ENCODE data around the gene ARL15. TPM values are rescaled to one million over a fixed set of nuclear protein-coding genes. Genes with fewer than 3 reads are reported as not detected.

Gene ARL15
- total RNA-seq, 1 donor, result 22.0 TPM

DNA sequence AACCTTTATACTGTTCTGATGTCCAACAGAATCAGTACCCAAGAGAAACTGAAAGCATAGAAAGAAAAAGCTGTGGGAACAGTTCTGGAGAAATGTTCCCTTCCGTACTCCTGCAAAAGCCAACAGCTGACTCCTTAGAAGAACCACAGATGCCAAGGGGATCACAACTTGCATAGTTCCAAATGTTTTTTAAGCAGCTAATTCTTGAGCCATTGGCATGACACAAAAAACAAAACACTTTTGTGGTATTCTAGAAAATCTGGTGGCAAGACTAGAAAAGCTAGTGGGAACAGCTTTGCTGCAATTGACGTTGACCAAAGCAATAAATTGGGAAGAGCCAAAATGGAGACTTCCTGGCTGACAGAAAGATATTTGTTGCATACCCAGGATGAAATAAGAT is 189.9 kb downstream of the ARL15 start:
- no peak overlapping the region for H3K4me3 ChIP-seq (ENCODE audit: low read depth, low read length)
- DNase-seq (ENCODE audit: low read depth), result no peak
- TF ChIP-seq, protein P1, sequence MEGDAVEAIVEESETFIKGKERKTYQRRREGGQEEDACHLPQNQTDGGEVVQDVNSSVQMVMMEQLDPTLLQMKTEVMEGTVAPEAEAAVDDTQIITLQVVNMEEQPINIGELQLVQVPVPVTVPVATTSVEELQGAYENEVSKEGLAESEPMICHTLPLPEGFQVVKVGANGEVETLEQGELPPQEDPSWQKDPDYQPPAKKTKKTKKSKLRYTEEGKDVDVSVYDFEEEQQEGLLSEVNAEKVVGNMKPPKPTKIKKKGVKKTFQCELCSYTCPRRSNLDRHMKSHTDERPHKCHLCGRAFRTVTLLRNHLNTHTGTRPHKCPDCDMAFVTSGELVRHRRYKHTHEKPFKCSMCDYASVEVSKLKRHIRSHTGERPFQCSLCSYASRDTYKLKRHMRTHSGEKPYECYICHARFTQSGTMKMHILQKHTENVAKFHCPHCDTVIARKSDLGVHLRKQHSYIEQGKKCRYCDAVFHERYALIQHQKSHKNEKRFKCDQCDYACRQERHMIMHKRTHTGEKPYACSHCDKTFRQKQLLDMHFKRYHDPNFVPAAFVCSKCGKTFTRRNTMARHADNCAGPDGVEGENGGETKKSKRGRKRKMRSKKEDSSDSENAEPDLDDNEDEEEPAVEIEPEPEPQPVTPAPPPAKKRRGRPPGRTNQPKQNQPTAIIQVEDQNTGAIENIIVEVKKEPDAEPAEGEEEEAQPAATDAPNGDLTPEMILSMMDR (IDR thresholded peaks at IDR 0.05; ENCODE audit: insufficient read depth, low read length), result no peak

DNA sequence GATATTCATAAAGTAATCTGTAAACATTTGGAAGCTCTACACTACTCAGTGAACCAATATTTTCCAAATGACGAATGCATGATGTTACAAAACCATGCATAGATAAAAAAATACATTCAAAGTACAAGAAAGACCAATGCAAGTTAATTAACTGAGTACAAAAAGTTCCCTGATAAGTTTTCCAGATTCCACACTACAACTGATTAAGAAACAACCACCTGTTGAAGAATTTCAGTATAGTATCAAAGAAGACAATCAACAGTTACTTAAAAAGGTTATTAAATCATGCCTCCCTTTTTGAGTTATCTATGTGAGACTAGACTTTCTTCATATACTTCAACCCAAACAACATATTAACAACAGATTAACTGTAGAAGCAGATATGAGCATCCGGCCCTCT is 192.4 kb downstream of the ARL15 start:
- no peak for DNase-seq (ENCODE audit: low read depth)
- TF ChIP-seq, protein P1 (IDR thresholded peaks at IDR 0.05; ENCODE audit: insufficient read depth, low read length), result no peak
- H3K4me3 ChIP-seq (ENCODE audit: low read depth, low read length), result no peak overlapping the region

DNA sequence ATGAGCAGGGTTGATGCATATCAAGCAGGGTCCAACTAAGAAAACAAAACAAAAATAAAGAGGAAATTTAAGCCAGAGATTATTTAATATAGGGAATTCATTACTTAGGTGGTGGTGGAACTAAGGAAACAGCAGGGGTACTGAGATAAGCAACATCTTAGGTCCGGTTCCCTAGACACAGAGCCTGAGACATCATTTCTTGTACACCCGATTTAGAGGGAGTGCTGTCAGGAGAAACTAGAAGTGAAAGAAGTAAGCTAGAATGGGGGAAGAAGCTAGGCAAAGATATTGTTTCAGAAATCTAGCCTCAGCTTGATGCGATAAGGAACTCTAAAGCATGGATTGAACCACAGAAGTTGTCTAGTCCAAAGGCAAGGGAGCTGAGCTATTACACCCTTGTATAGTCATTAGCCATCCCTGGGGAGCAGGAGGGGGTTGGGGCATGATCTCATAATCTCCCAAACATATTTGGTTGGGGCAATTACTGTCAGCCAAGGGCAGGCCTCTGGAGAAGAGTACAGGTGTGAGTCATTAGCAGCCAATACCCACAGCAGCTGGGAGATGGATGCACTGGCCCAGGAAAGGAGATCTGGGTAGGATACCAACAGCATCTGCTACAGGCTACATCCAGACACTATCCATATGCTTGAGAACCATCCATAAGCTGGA is 194.5 kb downstream of the ARL15 start:
- no peak for DNase-seq (ENCODE audit: low read depth)
- no peak overlapping the region for H3K4me3 ChIP-seq (ENCODE audit: low read depth, low read length)
- TF ChIP-seq, protein P1 (IDR thresholded peaks at IDR 0.05; ENCODE audit: insufficient read depth, low read length), result no peak

DNA sequence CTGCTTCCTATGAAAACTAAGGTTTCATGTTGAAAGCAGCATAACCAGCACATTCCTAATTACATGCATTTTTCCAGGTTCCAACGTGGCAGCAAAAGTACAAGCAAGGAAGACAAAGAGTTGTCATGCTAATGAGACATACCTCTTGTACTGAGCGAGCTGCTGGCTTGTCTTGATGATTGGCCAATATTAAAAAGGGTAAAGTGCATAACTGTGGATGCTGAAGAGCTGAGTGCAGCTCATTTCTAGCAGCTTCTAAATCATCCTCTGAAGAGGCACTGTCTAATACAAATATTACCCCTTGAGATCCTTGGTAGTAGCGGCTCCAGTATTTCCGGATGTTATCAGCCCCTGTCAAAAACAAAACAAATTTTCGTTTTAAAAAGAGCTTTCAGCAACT is 197.3 kb downstream of the ARL15 start:
- DNase-seq (ENCODE audit: low read depth), result no peak
- no peak overlapping the region for H3K4me3 ChIP-seq (ENCODE audit: low read depth, low read length)
- TF ChIP-seq, protein P1 (IDR thresholded peaks at IDR 0.05; ENCODE audit: insufficient read depth, low read length), result no peak

DNA sequence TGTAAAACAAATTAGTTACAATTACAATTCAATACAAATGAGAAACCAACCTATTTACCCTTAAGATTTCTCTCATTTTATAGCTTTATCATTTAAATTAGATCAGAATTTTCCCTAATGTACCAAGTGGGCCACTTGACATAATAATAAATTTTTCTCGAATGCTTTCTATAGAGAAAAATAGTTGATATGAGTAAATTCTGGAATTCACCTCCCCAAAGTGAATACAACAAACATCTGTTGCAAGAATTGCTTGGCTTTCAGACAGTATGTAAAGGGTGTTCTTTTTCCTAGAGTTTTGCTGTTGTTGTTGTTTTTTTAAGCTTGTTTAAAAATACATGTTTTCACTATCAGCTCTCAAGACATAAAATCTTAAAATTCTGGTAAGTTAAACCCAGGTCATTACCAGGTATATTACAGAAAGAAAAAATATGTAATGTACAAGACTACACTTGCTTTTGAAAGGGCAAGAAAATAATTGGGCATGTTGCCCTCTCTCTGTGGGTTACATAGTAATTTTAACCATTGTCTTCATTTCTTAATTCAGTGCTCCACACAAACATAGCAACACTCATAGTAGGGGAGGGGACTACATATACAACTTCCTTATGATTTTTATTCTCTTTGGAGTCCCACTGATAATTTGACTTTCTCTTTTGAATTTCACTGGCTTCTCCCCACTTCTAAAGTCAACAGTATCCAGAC is 200.6 kb downstream of the ARL15 start:
- peak; percentile 22 for DNase-seq (ENCODE audit: low read depth)
- no peak overlapping the region for H3K4me3 ChIP-seq (ENCODE audit: low read depth, low read length)
- TF ChIP-seq, protein P1 (IDR thresholded peaks at IDR 0.05; ENCODE audit: insufficient read depth, low read length), result no peak

DNA sequence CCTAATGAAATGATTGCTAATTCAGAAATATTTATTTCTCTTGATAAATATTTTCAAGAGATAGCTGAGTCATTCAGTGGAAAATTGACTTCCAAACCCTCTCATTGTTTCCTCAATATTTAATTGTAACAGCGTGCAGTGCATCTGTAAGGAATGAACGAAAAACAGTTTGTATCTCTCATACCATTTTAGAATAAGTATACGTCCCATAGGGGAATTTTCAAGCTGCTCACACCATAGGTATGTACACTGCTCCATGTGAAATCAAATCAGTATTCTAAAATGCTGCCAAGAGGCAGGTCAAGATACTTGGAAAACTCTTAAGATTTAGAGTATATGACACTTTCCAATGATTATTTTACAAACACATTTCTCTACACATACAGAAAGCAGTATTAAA is 202.2 kb downstream of the ARL15 start:
- TF ChIP-seq, protein P1 (IDR thresholded peaks at IDR 0.05; ENCODE audit: insufficient read depth, low read length), result no peak
- no peak overlapping the region for H3K4me3 ChIP-seq (ENCODE audit: low read depth, low read length)
- no peak for DNase-seq (ENCODE audit: low read depth)
